ENCODE measurements around the gene RELN.
"Not testable (repeated sequence)": the region's sequence is repeated elsewhere in the genome, so short reads cannot be mapped to it uniquely, and the experiment has no call there.

The RELN gene

GRCh38 chr7:103824251-103824650, 165.2 kb downstream of the RELN start:
- DNase-seq, result no peak

- DNase-seq, result no peak
Observed at GRCh38 chr7:103823084-103823483, 166.4 kb downstream of the RELN start.

DNA sequence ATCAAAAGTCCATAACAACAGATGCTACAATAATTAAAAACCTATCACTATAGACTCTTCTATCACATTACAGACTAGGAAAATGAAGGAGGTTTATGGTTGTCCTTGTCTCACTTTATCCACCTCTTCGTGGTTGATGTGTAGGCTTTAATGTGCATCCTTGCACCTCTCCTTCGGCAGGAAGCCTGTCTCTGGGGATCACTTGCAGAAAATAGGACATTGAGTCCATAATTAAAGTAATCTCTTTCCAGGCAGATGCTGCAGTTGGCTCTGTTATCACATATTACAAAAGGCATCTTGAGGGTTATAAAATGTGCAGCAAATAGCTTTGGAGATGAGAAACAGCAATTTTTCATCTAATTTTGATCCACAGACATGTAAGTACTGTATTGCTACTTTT, 168.4 kb downstream of the RELN start:
- DNase-seq, result no peak

- not testable (repeated sequence) for DNase-seq
Observed at GRCh38 chr7:103815972-103816371, 173.5 kb downstream of the RELN start.

GRCh38 chr7:103813970-103814369, 175.5 kb downstream of the RELN start:
- no peak for DNase-seq

- no peak for DNase-seq
Observed at GRCh38 chr7:103811997-103812396, 177.5 kb downstream of the RELN start.

- DNase-seq, result no peak
Observed at GRCh38 chr7:103811290-103811689, 178.2 kb downstream of the RELN start.

- no peak for DNase-seq
Observed at GRCh38 chr7:103810112-103810744, 179.2 kb downstream of the RELN start.

DNA sequence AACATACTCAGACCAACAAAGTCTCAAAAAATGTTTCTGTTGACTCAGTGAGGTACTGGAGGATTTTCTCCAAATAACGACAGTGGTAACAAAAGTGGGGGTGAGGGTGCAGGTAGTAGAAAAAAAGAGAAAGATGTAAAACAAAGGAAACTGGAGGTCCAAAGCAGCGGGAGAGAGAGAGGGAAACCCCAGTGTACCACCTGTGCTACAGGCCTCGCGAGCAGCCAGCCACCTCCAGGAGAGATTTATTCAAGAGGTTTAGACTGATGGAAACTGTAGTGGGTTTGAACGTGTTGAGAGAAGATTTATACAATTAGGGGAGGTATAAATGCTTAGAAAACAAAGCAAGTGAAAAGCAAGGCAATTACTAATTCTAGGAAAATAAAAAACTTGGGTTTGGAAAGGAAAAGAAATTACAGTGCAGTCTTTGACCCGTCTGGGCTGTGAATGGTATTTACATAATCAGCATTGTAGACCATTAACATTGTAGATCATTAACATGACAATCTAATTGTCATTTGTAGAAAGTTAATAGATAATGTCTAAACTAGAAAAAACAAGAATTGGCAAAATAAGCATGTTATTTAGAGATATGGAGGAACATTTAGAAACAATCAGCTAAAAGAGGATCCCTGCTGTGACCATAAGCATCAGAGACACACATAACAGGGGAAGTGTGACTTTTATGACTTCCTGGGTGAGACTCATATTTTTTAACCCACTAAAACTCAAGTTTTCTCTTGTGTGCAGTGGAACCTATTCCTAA, 180.0 kb downstream of the RELN start:
- DNase-seq, result no peak

DNA sequence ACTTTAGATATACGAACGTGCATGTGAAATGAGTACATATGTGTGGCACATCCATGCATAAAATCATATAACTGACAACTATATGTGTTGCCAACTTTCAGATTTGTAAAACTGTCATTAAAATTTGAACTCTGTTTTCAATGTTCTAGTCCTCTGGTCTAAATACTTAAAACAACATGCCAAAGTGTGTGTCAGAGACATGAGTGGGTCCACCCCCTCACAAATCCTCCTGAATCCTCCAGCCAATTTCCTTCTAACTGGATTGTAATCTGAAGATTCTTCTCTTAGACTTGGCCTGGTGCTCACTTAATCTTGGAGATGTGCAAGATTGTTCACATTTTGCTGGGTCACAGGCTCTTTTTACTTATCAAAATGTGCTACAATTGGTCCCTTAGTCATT, 184.1 kb downstream of the RELN start:
- DNase-seq, result no peak

DNA sequence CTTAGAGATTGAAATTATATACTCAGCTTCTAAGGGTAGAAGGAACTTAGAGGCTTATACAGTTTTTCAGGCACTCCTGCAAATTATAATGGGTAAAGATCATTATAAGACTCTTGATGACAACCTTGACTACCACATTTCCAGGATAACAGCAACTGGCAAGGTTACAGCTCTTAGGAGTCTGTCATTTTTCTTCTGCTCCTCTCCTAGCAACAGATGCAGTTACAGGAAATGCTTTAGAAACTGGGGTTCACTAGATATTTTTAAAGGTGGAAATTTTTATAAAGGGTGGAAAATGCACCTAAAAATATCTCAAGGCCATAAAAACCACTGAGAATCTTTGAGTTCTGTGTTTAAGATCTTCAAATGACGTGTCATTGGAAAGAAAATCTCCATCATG, 185.8 kb downstream of the RELN start:
- DNase-seq, result no peak

DNA sequence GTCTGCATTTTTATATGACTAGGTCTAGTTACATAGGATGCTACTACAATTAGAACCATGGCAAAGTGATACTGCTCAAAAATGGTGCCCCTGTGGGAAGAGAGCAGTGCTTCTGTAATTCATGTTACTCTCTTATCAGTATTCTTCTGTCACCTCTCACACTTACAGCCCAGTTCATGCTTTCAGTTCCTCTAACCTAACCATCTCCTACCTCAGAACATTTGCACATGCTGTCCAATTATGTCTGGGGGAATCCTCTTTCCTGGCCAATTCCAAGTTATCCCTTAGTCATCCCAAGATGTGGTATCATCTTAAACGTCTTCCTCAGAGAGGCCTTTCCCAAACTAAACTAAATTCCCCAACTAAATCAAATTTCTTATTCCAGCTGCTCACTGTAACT, 190.2 kb downstream of the RELN start:
- no peak for DNase-seq

DNA sequence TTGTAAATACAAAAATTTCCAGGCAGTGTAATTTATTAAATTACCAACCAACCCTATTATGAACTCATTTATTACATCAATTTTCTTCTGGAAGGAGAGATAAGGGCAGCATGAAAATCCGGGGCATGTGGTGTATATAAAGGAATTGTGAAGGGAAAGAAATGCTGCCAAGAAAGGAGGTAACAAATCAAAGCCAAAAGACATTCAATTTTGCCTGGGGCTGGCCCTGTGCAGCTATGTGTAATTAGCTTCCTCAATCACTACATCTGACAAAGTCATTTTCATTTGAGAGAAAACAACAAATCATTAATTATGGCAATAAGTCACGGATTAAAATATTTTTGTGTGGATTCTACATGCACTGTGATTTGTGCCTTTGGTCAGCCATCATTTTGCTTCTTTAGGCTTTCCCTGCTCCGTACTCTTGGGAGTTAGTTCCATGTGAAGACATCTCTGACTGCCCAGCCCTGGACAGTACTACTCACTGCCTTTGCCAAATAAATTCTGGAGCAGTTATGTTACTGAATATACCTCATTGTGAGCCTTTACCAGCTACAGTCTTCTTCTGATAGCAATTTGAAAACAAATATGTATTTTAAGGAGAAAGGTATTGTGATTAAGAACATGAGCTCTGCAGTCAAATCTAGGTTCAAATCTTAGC, 191.7 kb downstream of the RELN start:
- DNase-seq, result no peak

- DNase-seq, result no peak
Observed at GRCh38 chr7:103796327-103796962, 193.0 kb downstream of the RELN start.

- no peak for DNase-seq
Observed at GRCh38 chr7:103795787-103796186, 193.7 kb downstream of the RELN start.

GRCh38 chr7:103795107-103795506, 194.4 kb downstream of the RELN start:
- no peak for DNase-seq

DNA sequence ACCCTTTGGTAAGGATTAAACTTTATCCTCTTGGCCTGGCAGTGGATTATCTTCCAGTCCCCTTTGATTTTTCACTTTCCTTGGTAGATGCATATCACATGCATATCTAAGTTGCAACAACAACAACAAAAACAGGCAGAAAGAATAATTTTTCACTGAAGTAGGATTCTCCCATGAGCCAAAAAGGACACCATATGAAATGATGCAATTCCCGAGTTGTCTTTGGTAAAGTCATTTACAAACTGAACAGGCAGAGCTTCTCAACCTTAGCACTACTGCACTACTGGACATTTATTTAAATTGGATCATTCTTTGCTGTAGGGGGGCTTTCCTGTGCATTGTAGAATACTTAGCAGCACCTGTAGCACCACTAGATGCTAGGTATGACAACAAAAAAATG, 195.0 kb downstream of the RELN start:
- DNase-seq, result no peak

DNA sequence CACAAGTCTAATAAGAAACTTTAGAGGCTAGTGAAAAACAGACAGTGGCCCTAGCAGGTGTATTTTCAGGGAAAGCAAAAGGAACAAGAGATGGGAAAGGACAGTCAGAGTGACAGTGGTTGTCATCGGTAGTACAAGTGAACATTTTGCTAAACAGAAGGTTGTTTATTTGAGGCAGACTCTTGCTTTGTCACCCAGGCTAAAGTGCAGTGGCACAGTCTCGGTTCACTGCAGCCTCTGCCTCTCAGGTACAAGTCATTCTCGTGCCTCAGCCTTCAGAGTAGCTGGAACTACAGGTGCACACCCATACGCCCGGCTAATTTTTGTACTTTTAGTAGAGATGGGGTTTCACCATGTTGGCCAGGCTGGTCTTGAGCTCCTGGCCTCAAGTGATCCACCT, 195.8 kb downstream of the RELN start:
- DNase-seq, result no peak

DNA sequence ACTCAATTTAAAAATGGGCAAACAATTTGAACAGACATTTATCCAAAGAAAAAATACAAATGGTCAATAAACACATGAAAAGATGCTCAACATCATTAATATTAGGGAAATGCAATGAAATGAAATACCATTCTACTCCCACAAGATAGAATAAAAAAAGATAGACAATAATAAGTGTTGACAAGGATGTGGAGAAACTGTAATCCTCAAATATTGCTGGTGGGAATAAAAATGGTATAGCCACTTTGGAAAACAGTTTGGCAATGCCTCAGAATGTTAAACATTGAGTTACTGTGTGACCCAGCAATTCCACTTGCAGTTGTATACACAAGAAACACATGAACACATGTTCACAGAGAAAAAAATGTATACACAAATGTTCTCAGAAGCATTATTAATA, 197.6 kb downstream of the RELN start:
- no peak for DNase-seq

GRCh38 chr7:103787041-103787440, 202.4 kb downstream of the RELN start:
- not testable (repeated sequence) for DNase-seq

DNA sequence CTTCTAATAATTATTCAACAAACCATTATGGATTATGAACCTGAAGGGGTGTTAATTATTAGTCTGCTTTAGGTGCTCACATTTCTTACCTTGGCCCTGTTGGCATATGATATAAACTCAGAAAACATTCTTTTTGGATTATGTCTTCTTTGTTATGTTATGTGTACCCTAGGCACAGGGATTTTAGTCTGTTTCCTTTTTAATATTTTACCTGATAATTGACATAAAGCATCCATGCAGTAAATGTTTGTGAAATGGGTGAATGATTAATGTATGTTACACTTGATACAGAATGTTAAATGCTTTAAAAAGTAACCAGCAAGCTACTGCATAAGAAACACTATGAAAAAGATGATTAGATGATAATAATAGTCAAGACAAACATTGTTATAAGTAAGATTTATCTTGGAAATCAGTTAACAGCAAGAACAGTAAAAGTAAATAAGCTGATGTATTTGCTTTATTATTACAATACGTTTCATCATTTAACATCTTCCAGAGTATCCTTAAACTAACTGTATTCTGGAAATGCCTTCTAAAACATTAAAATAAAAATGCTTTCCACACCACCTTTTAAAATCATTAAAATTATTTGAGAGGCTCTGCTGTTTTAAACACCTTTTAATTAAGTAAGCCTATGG, 204.7 kb downstream of the RELN start:
- DNase-seq, result no peak

DNA sequence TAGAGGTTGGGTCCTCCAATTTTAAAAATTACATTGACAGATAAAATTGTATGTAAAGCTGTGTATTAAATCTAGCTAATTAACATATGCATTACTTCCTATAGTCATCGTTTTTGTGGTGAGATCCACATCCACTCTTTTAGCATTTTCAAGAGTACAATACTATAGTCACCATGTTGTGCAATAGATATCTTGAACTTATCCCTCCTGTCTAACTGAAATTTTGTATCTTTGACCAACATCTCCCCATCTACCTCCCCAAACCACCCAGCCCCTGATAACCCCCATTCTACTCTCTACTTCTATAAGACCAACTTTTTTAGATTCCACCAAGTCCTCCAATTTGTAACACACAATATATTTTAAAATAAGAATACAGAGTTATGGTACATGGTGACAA, 208.0 kb downstream of the RELN start:
- DNase-seq, result no peak

- DNase-seq, result not testable (repeated sequence)
Observed at GRCh38 chr7:103780561-103780960, 208.9 kb downstream of the RELN start.
